NCI-H446 (cell line): ENCODE data around the gene LRP5.
"Not testable (repeated sequence)": the region's sequence is repeated elsewhere in the genome, so short reads cannot be mapped to it uniquely, and the experiment has no call there.

Experiments used
- DNase-seq, 2 experiments: peaks; one replicate each; lab custom pipeline; 2025; lab: John Stamatoyannopoulos, UW

The LRP5 gene

DNA sequence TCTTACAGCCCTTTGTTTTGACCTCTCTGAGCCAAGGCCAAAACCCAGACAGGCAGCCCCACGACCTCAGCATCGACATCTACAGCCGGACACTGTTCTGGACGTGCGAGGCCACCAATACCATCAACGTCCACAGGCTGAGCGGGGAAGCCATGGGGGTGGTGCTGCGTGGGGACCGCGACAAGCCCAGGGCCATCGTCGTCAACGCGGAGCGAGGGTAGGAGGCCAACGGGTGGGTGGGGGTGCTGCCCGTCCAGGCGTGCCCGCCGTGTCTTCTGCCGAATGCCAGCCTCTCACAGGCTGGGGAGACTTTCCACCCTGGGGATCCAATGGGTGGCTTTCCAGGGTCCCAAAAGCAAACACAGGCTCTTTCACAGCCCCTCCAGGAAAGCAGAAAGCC is 111.1 kb downstream of the LRP5 start:
- DNase-seq, result no peak

GRCh38 chr11:68424101-68424632 is 111.8 kb downstream of the LRP5 start:
- DNase-seq, result no peak

DNA sequence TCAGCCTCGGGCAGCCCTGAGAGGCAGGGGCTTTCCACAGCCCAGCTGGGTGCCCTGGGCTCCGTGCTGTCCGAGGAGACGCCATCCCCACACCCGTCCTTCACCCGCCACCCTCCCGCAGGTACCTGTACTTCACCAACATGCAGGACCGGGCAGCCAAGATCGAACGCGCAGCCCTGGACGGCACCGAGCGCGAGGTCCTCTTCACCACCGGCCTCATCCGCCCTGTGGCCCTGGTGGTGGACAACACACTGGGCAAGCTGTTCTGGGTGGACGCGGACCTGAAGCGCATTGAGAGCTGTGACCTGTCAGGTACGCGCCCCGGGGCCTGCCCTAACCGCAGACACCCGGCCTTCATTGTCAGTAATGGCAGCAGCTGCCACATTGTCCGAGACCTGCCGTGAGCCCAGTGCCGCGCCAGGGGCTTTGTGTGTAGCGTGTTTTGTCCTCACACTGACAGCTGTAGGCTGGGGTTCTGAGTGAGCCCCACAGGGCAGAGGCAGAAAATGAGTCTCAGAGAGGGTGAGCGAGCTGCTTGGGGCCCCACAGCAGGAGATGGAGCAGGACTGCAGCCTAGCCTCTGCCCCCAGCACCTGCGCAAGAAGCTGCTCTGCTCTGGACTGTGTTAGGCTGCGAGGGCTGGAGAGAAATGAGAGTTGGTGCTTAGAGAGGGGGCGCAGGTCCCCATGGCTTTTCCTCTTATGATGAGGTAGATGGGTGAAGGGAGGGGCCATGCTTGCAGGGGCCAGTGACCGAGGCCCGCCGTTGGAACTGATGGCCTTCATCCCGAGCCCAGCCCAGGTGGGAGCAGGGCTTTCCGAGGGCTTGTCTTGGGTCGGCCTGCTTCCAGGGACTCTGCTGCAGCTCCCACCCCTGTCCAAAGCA is 112.8 kb downstream of the LRP5 start:
- no peak for DNase-seq

DNA sequence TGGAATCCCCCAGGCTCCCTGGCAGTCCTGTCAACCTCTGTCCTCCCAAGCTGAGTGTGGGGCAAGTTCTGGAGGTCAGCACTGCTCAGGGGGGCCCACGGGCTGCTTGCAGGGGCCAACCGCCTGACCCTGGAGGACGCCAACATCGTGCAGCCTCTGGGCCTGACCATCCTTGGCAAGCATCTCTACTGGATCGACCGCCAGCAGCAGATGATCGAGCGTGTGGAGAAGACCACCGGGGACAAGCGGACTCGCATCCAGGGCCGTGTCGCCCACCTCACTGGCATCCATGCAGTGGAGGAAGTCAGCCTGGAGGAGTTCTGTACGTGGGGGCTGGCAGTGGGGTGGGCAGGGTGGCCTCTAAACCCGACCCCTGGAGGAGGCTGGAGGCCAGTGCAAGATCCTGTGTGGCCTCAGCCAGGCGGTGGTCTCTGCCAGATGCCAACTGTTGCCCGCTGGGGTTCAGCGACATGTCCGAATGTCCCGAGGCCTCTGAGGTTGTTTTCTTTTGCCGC is 113.5 kb downstream of the LRP5 start:
- no peak for DNase-seq

- no peak for DNase-seq
These were observed 117.3 kb downstream of the LRP5 start for GRCh38 chr11:68429661-68430060.

DNA sequence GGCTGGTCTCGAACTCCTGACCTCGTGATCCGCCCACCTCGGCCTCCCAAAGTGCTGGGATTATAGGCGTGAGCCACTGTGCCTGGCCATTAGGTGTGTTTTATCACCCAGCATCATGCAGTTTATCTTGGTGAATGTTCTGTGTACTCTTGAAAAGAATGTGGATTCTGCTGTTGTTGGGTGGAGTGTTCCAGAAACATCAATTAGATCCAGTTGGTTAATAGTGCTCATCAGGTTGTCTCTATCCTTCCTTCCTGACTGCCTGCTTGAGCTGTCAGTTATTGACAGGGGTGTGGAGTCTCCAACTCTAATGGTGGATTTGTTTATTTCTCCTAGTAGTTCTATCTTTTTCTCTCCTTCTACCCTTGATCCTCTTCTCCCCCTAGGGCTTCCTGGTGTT is 118.0 kb downstream of the LRP5 start:
- DNase-seq, result no peak

GRCh38 chr11:68430801-68431200 is 118.4 kb downstream of the LRP5 start:
- no peak for DNase-seq

DNA sequence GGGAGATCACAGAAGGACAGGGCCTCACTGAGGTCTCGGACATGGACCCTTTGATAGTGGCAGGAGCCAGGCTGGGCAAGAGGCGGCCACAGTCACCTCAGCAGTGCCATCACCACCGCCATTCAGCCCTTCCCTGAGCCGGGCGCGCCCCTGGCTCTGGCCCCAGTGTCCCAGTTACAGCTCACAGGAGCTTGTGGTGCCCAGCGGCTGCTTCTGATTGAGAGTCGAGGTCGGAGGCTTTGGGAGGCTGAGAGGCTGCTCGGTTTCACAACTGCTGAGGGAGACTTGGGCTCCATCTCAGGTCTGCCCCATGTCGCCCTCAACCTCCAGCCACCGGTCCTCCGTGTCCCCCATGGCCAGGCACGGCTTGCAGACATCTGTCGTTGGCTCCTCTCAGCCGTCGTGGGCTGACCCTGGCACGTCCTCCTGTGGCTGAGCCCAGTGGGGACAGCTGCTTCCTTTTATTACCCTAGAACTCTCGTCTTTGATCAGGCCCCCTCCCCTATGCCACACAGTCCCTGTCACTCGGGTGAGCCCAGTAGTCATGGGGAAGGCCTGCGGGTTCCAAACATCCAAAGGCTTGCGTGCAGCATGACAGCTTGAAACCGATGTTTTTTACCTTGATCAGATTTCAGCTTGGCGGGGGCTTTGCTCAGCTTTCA is 119.7 kb downstream of the LRP5 start:
- no peak for DNase-seq

GRCh38 chr11:68432874-68433273 is 120.5 kb downstream of the LRP5 start:
- no peak for DNase-seq

- DNase-seq, result no peak
These were observed 121.2 kb downstream of the LRP5 start for GRCh38 chr11:68433541-68433940.

GRCh38 chr11:68434159-68434558 is 121.8 kb downstream of the LRP5 start:
- DNase-seq, result not testable (repeated sequence)

DNA sequence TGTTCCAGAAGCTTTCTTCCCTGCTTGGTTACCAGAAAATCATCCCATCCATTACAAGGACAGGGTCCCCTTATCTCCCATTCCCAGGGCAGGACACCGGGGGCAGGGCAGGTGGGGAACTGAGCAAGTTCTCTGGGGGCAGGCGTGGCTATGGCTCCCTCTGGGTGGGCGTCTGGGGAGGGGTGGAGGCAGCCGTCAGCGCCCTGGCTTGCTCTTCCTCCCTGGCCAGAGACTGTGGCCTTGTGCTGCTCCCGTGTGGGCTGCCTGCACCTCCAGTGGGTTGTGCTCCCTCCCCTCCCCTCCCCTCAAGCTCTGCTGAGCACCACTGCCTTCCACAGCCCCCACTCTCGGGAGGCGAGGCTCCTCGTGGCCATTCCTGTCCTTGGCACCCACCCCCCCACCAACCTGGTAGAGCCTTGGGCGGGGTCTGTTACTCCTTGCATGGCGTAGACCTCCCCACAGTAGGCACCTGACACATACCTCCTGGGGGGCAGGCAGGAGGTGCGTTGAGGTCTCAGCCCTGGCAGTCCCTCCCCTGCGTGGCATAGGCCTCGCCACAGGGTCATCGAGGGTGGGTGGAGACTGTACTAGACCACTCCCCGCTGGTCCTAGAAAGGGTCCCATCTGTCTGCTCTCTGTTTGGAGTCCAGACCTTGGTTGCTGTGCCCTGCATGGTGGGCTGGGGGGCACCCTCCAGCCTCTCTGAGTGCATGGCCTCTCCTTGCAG is 123.9 kb downstream of the LRP5 start:
- no peak for DNase-seq

DNA sequence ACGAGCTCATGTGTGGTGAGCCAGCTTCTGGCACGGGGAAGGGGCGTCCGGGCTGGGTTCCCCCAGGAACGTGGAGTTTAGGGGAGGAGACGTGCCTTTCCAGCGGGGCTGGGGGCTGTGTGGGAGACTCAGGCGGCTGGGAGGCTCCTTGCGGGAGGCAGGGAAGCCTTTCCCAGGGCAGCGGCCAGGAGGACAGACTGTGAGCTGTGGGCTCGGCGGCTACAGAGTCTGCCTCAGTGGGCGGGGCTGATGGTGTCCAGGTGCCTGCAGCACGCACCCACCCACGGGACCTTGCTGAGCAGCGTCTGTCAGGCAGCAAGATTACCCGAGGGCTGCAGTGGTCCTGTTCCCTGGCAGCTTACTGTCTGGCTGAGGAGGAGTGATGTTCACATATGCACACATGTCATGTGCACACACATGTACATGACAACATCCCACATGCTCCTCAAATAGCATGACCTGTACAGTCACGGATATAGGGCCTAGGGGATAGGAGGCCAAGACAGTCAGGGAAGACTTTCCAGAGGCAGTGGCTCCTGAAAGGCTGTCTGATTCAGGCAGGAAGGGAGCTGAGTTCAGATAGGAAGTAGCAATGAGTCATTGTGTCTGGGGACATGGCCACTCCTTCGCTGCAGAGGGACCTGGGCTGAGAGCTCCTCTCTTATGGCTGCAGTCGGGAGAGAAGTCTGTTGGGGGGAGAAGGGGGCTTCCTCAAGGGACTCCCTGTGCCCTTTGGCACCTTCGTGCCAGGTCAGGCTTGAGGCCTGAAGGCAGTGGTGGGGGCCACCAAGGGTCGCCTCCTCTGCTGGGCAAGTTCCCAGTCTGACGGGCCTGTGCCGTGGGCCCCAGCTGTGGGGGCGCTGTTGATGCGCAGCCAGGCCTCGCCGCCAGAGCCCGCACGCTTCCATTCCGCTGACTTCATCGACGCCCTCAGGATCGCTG is 124.9 kb downstream of the LRP5 start:
- DNase-seq, result no peak

DNA sequence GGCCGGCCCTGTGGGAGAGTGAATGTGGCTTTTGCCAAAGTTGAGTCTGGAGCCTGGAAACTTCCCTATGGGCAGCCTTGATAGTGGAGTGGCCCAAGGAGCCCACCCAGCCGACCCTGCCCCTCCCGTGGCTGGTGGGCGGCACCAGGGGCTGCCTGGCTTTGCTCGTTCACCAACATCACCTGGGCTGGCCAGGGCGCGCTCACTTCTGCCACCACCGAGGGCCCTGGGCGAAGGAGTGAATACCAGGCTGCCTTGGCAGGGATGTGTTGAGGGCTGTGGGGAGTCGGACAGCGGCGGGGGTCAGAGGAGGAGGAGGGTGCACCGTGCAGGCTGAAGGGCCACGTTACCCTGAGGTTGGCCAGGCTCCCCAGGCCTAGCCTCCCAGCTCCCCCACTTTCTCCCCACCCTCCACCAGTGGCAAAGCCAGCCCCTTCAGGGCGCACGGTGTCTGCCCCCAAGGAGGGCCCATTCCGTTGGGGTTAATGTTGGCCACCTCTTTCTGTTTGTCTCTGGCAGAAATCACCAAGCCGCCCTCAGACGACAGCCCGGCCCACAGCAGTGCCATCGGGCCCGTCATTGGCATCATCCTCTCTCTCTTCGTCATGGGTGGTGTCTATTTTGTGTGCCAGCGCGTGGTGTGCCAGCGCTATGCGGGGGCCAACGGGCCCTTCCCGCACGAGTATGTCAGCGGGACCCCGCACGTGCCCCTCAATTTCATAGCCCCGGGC is 125.7 kb downstream of the LRP5 start:
- DNase-seq, result no peak

DNA sequence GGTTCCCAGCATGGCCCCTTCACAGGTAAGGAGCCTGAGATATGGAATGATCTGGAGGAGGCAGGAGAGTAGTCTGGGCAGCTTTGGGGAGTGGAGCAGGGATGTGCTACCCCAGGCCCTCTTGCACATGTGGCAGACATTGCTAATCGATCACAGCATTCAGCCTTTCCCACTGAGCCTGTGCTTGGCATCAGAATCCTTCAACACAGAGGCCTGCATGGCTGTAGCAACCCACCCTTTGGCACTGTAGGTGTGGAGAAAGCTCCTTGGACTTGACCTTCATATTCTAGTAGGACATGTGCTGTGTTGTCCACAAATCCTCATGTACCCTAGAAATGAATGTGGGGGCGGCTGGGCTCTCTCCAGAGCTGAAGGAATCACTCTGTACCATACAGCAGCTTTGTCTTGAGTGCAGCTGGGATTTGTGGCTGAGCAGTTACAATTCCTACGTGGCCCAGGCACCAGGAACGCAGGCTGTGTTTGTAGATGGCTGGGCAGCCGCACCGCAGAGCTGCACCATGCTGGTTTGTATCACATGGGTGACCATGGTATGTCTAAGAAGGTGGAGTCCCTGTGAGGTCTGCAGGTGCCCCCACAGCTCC is 126.4 kb downstream of the LRP5 start:
- DNase-seq, result no peak

DNA sequence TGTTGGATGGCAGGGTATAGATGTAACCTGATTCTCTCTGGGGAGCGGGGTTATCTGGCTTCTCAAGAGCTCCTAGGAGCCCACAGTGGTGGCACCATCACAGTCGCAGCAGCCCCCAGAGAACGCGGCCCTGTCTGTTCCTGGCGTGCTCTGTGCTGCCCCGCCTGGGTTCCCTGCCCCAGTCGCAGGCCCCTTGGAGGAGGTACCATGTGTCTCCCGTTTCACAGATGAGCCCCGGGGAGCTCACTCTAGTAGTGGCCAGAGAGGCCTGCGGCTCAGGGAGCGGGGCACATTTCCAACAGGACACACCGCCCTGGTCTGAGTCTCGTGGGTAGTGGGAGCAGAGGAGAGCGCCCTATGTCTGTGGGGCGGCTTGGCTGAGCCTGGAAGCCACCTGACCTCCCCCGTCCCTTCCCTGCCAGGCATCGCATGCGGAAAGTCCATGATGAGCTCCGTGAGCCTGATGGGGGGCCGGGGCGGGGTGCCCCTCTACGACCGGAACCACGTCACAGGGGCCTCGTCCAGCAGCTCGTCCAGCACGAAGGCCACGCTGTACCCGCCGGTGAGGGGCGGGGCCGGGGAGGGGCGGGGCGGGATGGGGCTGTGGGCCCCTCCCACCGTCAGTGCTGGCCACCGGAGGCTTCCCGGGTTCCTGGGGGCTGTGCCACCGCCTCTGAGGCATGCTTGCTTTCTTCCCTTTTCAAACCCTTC is 127.1 kb downstream of the LRP5 start:
- no peak for DNase-seq

DNA sequence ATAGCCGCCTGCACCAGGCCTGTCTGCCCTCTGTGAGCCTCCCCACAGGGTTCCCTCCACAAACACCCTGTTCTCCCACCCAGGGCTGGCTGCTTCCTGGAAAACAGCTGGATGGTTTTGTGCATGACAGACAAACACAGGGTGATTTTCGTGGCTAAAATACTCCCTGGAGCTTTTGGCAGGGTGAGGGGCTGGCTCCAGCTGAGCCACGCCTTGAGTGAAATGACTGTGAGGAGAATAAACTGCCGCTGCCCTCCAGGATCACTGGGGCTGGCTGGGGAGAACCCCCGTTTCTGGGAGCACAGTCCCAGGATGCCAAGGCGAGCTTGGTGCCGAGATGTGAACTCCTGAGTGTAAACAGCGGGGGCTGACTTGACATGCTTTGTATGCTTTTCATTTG is 127.8 kb downstream of the LRP5 start:
- DNase-seq, result no peak

DNA sequence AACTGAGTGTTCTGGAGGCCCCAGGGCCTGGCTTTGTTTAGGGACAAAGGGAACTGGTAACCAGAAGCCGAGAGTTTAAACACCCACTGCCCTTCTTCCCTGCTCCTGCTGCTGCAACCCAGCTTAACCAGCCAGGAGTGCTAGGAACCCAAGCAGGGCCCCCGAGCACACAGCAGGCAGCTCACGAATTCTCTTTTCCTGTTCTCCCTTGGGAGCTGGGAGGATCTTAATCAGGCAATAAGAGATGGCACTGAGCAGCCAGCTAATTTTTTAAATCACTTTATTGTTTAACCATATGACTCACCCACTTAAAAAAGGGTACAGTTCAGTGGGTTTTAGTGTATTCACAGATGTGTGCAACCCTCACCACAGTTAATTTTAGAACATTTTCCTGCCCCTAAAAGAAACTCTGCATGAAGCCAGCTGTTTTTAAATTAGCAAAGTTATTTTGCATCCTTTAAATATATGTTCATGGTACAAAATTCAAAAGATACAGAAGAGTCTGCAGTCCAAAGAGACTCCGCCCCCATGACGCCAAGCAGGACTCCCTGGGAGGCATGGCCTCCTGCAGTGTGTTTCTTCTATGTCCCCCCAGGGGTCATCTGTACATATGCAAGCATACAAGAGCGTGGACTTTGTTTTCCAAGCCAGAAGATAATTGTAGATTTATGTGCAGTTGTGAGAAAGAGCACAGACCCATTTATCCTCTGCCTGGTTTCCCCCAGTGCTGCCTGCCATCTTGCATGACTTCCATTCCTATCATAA is 129.3 kb downstream of the LRP5 start:
- no peak for DNase-seq

GRCh38 chr11:68442433-68442832 is 130.0 kb downstream of the LRP5 start:
- DNase-seq, result no peak
